WTC11 (cell line): ENCODE measurements around the gene MSH3. TPM values are rescaled to one million over a fixed set of nuclear protein-coding genes. Genes with fewer than 3 reads are reported as not detected.

Experiments used
- ATAC-seq: fragments of 200-7000 bp; cut with Tn5 transposase; 2 replicates; pipeline ENCODE4 v1.10.0; 2021; ENCODE audit warnings: mild to moderate bottlenecking, moderate library complexity
- CTCF ChIA-PET: fragments of 300-600 bp; sonication (Branson Sonifier 250); formaldehyde crosslinking; loops from one replicate; lab custom pipeline; 2021; ENCODE audit warnings: antibody characterized with exemption; lab: Charles Lee
- POLR2A ChIA-PET: fragments of 350-600 bp; sonication (Branson Sonifier 250); formaldehyde crosslinking; loops from one replicate; lab custom pipeline; 2021; ENCODE audit warnings: antibody characterized with exemption; lab: Charles Lee
- DNase-seq: peaks from one replicate; pipeline ENCODE4 v3.0.0; 2021; ENCODE audit warnings: low spot score
- H3K27ac Mint-ChIP-seq: 2 replicates; pipeline ENCODE4 v1.8.0; 2021; ENCODE audit warnings: mixed read lengths
- H3K27me3 Mint-ChIP-seq: 2 replicates; pipeline ENCODE4 v1.8.0; 2021; ENCODE audit warnings: low read depth, mild to moderate bottlenecking, moderate library complexity, mixed read lengths
- H3K36me3 Mint-ChIP-seq: 2 replicates; pipeline ENCODE4 v1.8.0; 2021; ENCODE audit warnings: mixed read lengths
- H3K4me1 Mint-ChIP-seq: 2 replicates; pipeline ENCODE4 v1.8.0; 2022; ENCODE audit warnings: mixed read lengths
- H3K4me3 Mint-ChIP-seq: 2 replicates; pipeline ENCODE4 v1.8.0; 2021; ENCODE audit warnings: mild to moderate bottlenecking, moderate library complexity, mixed read lengths
- H3K9me3 Mint-ChIP-seq: 2 replicates; pipeline ENCODE4 v1.8.0; 2021; ENCODE audit warnings: mixed read lengths
- AFF4 ChIP-seq: sonication (generic); formaldehyde crosslinking; IDR thresholded peaks from 2 replicates; pipeline ENCODE4 v1.8.1; 2023; ENCODE audit warnings: mild to moderate bottlenecking, missing genetic modification reagents, borderline replicate concordance
- ATF2 ChIP-seq: sonication (generic); formaldehyde crosslinking; IDR thresholded peaks from 2 replicates; pipeline ENCODE4 v1.8.1; 2022; ENCODE audit warnings: low read depth, missing genetic modification reagents, borderline replicate concordance
- ATF6 ChIP-seq: sonication (generic); formaldehyde crosslinking; IDR thresholded peaks from 2 replicates; pipeline ENCODE4 v1.8.1; 2023; ENCODE audit warnings: mild to moderate bottlenecking, missing genetic modification reagents
- CTCF ChIP-seq: fragments of 200-600 bp; IDR thresholded peaks from 2 replicates; pipeline ENCODE4 v1.8.0; 2022; ENCODE audit warnings: antibody characterized with exemption
- EMX1 ChIP-seq: fragments of 250-450 bp; sonication (Bioruptor Pico); IDR thresholded peaks from 2 replicates; pipeline ENCODE4 v1.8.0; 2021; ENCODE audit warnings: mild to moderate bottlenecking
- FOXK1 ChIP-seq: sonication (generic); formaldehyde crosslinking; IDR thresholded peaks from 2 replicates; pipeline ENCODE4 v1.8.0; 2022; ENCODE audit warnings: mild to moderate bottlenecking, moderate library complexity, missing genetic modification reagents
- FOXP1 ChIP-seq: sonication (generic); formaldehyde crosslinking; IDR thresholded peaks from 2 replicates; pipeline ENCODE4 v1.8.0; 2022; ENCODE audit warnings: missing genetic modification reagents, mild to moderate bottlenecking, moderate library complexity, borderline replicate concordance
- FOXP4 ChIP-seq: sonication (generic); formaldehyde crosslinking; IDR thresholded peaks from 2 replicates; pipeline ENCODE4 v1.8.0; 2022; ENCODE audit warnings: mild to moderate bottlenecking, missing genetic modification reagents
- NFYB ChIP-seq: sonication (generic); formaldehyde crosslinking; conservative IDR thresholded peaks from 2 replicates; pipeline ENCODE4 v1.8.0; 2022; ENCODE audit warnings: low read depth, missing genetic modification reagents
- NR2C2 ChIP-seq: sonication (generic); formaldehyde crosslinking; IDR thresholded peaks from 2 replicates; pipeline ENCODE4 v1.8.0; 2022; ENCODE audit warnings: mild to moderate bottlenecking, missing genetic modification reagents
- SMAD4 ChIP-seq: sonication (generic); formaldehyde crosslinking; IDR thresholded peaks from 2 replicates; pipeline ENCODE4 v1.8.0; 2022; ENCODE audit warnings: mild to moderate bottlenecking, missing genetic modification reagents
- TP53 ChIP-seq: sonication (generic); formaldehyde crosslinking; IDR thresholded peaks from 2 replicates; pipeline ENCODE4 v1.8.1; 2023; ENCODE audit warnings: mild to moderate bottlenecking, missing genetic modification reagents
- ZNF317 ChIP-seq: sonication (generic); formaldehyde crosslinking; IDR thresholded peaks from 2 replicates; pipeline ENCODE4 v1.8.1; 2023; ENCODE audit warnings: low read depth, mild to moderate bottlenecking, moderate library complexity, missing genetic modification reagents, borderline replicate concordance
- ZNF396 ChIP-seq: fragments of 250-450 bp; sonication (Bioruptor Pico); IDR thresholded peaks from 2 replicates; pipeline ENCODE4 v1.8.0; 2021; ENCODE audit warnings: mild to moderate bottlenecking, moderate library complexity, borderline replicate concordance
- total RNA-seq: library from RNA; stranded (reverse); gene quantifications from 3 replicates; pipeline ENCODE4 v1.2.3, GENCODE V29; 2021
- TF ChIP-seq, protein P1 (sequence below): sonication (generic); formaldehyde crosslinking; IDR thresholded peaks from 2 replicates; pipeline ENCODE4 v1.8.0; 2022; ENCODE audit warnings: mild to moderate bottlenecking, missing genetic modification reagents

MSH3 gene
- total RNA-seq, 1 experiment from 2014 or later, result 14.6 TPM

DNA sequence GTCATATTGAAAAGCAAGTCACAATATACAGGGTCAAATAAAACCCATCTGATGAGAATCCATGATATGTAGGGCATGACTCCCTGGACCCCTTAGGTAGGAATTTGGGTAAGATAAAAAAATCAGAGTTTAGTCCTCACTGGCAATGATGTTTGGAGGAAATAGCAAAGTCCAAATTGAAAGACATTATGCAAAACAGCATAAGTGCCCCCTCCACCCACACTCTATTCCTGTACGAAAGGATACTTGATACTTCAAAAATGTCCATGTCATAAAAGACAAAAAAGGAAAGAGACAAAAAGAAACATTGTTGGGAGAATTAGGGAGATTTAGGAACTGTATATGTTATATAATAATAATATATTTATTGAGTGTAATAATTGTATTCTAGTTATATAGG lies 209.7 kb downstream of the MSH3 start:
- Mint-ChIP-seq H3K4me3 (no peak overlapping the region), H3K27me3 (no peaks in the 10 kb centered on the region), H3K27ac (no peak overlapping the region), H3K4me1 (peaks cover 20% of the 10 kb centered on the region), H3K9me3 (no peaks in the 10 kb centered on the region), H3K36me3 (no peaks in the 10 kb centered on the region)
- ATAC-seq (no peak), DNase-seq (no peak)
- CTCF ChIA-PET, result no interaction called here
- POLR2A ChIA-PET, result no interaction called here
- TF ChIP-seq CTCF (no peak), TP53 (CRISPR knock-in tag) (no peak), NFYB (CRISPR knock-in tag) (no peak), FOXK1 (no peak), EMX1 (CRISPR knock-in tag) (no peak), ATF2 (CRISPR knock-in tag) (no peak)

GRCh38 chr5:80864706-80865435 lies 210.4 kb downstream of the MSH3 start:
- no peak overlapping the region for H3K27ac Mint-ChIP-seq
- ATAC-seq (no peak), DNase-seq (no peak)
- H3K4me3 Mint-ChIP-seq, result no peak overlapping the region
- ChIA-PET CTCF (no interaction called here), POLR2A (no interaction called here)
- H3K36me3 Mint-ChIP-seq, result no peaks in the 10 kb centered on the region
- TF ChIP-seq AFF4 (CRISPR knock-in tag) (no peak), FOXP4 (no peak), NR2C2 (CRISPR knock-in tag) (no peak), ZNF396 (CRISPR knock-in tag) (no peak), EMX1 (CRISPR knock-in tag) (no peak)
- H3K4me1 Mint-ChIP-seq, result peaks cover 20% of the 10 kb centered on the region
- no peaks in the 10 kb centered on the region for H3K27me3 Mint-ChIP-seq
- H3K9me3 Mint-ChIP-seq, result no peaks in the 10 kb centered on the region

- Mint-ChIP-seq H3K27me3 (no peaks in the 10 kb centered on the region), H3K4me3 (no peak overlapping the region), H3K27ac (no peak overlapping the region), H3K4me1 (peaks cover 15% of the 10 kb centered on the region), H3K9me3 (no peaks in the 10 kb centered on the region), H3K36me3 (no peaks in the 10 kb centered on the region)
- POLR2A ChIA-PET, result no interaction called here
- ATAC-seq (no peak), DNase-seq (no peak)
- TF ChIP-seq ATF6, result no peak
- TF ChIP-seq FOXP1, result no peak
- TF ChIP-seq EMX1 (CRISPR knock-in tag), result no peak
- TF ChIP-seq SMAD4 (CRISPR knock-in tag), result no peak
- TF ChIP-seq ZNF317 (CRISPR knock-in tag), result no peak
- TF ChIP-seq, protein P1, sequence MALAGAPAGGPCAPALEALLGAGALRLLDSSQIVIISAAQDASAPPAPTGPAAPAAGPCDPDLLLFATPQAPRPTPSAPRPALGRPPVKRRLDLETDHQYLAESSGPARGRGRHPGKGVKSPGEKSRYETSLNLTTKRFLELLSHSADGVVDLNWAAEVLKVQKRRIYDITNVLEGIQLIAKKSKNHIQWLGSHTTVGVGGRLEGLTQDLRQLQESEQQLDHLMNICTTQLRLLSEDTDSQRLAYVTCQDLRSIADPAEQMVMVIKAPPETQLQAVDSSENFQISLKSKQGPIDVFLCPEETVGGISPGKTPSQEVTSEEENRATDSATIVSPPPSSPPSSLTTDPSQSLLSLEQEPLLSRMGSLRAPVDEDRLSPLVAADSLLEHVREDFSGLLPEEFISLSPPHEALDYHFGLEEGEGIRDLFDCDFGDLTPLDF (CRISPR knock-in tag), result no peak
- CTCF ChIA-PET, result no interaction called here
Observed at GRCh38 chr5:80865551-80865950, 211.1 kb downstream of the MSH3 start.
